RKO (cell line): ENCODE measurements around the gene SPRR4.

Experiments
- DNase-seq: peaks from one replicate; pipeline ENCODE4 v3.0.0-alpha.2; 2016; ENCODE audit warnings: low spot score

SPRR4 gene, protein sequence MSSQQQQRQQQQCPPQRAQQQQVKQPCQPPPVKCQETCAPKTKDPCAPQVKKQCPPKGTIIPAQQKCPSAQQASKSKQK

GRCh38 chr1:152970495-152970894 lies at the start of gene SPRR4:
TSS of gene SPRR4 (plus strand) at chr1:152970648. CDS start at chr1:152971891, 1,243 bp downstream.
- DNase-seq = no peak

DNA sequence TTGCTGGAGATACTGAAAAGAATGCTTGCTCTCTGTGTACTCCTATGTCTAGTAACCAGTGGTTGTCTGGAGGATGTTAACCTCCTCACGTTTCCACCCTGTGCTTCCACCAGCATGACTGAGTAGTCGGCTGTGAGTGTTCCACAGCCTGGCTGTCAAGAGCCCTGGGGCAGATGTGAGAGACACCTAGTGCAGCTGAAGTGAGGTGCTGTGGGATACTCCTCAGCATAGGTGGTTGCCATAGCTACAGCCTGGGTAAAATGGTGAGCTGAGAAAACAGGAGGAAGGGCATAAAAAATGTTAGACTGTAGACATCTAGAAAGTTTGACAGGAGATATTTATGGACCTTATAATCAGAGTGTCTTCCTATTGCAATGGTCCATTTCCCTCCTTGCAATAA lies 46.3 kb upstream of the SPRR4 start:
- DNase-seq = no peak

GRCh38 chr1:152926091-152926490 lies 44.4 kb upstream of the SPRR4 start:
- peak; percentile 46 for DNase-seq

DNA sequence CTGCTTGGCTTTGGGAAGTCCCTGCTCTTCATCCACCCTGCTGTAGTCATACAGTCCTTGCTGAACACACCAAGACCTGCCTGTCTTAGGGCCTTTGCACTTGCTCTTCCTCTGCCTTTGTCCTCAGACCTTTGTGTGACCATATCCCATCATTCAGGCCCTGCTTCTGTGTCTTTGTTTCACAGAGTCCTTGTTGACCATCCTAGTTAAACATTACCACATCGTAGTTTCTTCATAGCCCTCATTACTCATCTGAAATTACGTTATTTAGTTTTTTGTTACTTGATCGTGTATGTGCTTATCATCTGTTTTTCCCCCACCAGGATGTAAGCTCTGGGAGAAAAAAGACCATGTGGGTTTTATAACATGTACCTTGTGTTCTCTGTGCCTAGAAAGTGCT lies 41.8 kb upstream of the SPRR4 start:
- no peak for DNase-seq

- DNase-seq = no peak
Observed at GRCh38 chr1:152932170-152932811, 38.2 kb upstream of the SPRR4 start.

DNA sequence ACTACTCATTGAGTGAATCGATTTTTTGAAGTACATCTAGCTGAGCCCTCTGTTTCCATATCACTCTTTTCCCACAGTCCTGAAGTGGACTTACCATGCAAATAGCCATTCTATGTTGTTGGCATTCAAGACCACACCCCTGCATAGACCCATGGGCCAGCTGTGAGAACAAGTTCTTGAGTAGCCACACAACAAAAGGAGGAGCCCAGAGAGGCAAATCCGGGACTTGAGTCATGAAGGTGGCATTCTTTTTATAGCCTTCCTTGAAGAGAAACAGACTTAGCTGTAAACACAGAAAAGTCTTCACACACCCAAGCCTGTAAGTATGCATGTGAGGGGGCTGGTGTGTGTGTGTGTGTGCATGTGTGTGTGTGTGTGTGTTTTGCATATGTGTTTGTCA lies 37.3 kb upstream of the SPRR4 start:
- DNase-seq = no peak

DNA sequence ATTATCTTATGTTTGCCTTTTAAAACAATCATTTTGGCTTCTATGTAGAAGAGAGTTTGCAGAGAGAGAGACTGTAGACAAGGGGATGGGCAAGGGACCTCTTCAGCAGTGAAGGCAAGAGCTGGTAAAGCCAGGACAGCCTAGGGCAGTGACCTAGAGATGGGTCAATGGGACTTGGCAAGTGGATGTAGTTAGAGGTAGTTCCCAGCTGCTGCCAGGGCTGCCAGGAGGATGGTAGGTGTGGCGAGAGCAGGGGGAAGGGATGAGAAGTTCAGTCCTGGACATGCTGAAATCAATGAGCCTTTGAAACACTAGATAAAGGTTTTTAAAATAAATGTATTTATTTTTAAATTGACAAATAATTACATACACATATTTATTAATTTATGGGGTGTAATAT lies 29.8 kb upstream of the SPRR4 start:
- DNase-seq = no peak

GRCh38 chr1:152941037-152941711 lies 29.3 kb upstream of the SPRR4 start:
- DNase-seq = no peak

- no peak for DNase-seq
Observed at GRCh38 chr1:152942161-152942560, 28.3 kb upstream of the SPRR4 start.

DNA sequence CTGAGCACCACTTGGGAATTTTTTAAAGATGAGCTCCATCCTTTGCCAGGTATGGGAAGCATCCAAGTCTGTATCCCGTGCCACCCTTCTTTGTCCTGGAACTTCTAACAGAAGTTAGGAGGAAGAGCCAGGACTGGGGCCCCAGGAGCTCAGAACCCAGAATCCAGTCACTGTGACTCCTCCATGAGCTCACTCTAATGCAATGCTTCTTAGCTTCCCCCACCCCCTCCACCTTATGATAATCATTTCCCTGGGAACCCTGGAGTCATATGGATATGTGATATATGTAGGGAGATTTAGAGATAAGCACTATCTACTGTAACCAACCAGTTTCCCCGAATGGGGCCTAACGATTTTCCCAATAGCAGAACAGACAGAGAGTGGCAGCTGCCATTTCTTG lies 24.2 kb upstream of the SPRR4 start:
- DNase-seq = no peak

GRCh38 chr1:152946651-152947256 lies 23.7 kb upstream of the SPRR4 start, which contains the start of gene SPRR5:
TSS of gene SPRR5 (plus strand) at chr1:152947206. CDS start at chr1:152948555, 1,349 bp downstream.
- DNase-seq = no peak

GRCh38 chr1:152951711-152952110 lies 18.7 kb upstream of the SPRR4 start:
- DNase-seq = no peak

GRCh38 chr1:152953761-152954160 lies 16.7 kb upstream of the SPRR4 start:
- no peak for DNase-seq

- DNase-seq = peak; percentile 22
Observed at GRCh38 chr1:152954436-152954835, 16.0 kb upstream of the SPRR4 start.

DNA sequence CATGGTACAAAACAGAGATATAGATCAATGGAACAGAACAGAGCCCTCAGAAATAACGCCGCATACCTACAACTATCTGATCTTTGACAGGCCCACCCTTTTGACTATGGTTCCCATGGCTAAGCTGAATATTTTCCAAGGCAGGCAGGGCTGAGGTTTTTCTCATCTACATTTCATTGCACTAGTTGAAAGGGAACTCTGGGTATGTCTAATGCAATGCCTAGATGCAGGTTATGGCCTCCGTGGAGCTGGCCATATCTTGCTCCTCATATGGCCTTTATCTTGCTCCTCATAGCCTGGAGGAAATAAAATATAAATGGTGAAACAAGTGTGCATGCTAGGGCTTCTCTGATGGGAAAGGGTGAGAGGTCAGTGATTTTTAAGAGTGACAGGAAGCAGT lies 12.9 kb upstream of the SPRR4 start:
- DNase-seq = no peak

DNA sequence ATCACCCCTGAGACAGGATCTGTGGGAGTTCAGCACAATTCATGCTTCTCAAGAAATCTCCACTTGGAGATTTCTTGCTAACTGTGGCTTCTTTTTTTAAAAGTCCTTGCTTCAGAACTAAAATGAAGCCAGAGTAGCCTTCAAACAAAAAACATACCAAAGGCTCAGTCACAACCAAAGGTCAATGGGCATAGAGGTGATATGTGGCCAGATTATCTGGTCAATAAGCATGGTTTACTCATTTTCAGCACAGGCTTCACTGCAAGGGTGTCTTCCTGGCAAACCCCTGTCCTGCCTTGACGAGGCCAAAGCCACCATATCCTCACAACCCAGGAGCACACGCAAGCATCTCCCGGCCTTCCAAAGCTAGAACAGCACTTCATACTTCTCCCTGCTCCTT lies 11.2 kb upstream of the SPRR4 start:
- no peak for DNase-seq

DNA sequence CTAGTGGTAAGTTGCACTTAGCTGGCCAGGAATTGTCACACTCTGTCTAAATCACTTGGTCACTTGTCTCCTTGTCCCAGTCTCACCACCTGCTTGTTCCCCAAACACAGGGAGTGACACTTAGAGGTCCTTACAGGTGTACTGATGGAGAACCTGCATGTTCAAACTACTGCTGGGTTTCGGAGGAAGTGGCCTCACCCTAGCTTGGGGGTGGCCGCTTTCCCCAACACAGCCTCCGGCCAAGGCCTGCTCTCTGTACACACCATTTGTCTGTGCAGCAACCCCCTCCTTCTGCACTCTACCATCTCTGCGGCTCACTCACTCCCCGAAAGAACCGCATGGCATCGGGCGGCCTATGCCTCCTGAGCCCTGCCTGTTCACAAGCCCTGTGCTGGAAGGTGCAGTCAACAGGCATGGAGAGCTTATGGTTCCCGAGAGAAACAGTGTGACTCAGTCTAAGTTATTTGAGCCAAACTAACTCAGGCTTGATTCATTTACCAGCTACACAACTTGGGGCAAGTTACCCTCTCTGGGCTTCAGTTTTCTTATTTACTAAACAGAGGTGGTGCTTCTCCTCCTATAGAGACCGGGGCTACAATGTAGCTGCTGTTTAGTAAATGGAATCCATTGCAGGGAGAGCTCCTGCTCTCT lies 10.5 kb upstream of the SPRR4 start:
- DNase-seq = no peak

DNA sequence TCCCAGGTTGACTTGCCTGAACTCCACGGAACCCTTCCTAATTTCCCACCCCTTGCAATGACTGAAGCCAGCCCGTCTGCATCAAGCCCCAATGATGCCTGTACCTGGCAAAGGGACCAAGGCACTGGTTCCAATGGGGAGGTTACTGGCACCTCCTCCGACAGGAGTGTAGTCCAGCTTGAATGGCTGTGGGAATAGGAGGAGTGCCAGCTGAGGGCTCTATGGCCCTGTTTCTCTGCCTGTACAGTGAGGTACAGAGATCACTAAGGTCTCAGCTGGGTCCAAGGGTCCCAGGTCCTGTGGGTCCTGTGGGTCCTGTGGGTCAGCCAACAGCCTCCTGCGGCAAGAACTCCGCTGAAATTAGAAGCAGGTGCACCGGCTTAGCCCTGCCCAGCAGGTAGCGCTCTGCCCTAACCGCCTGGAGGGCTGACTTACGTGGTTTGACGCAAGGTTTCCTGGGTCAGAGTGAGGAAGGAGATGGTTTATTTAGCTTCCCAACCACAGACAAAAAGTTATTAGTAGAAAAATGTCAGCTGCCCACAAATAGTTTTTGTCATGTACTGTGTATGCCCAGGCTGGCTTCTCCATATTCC lies 9.9 kb upstream of the SPRR4 start:
- DNase-seq = no peak

DNA sequence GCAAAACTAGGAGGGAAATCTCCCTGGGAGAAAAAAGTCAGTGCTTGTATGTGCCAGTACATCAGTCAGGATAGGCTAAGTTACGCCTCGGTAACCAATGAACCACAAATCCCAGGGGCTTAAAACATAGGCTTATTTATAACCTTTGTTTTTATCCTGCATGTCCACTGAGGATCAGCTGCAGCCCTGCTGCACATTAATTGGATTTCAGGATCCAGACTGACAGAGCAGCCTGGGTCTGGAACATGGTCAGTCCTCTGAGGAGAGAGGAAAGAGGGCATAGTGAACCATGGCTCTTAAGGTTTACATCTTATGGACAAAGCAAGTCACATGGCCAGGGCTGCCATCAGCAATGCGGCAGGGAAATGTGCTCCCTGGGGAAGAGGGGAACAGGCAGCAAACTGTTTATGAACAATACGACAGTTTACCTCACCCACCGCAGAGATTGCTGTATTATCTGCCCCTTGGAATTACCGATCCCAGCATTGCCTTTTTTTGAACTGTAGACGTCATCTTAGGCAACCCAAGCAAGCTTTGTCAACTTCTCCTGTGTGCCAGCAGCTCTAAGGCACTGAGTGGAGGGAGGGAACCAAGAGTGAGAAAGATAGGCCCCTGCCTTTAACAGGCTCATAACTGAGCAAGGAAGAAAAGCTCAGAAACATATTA lies 9.1 kb upstream of the SPRR4 start:
- DNase-seq = no peak

DNA sequence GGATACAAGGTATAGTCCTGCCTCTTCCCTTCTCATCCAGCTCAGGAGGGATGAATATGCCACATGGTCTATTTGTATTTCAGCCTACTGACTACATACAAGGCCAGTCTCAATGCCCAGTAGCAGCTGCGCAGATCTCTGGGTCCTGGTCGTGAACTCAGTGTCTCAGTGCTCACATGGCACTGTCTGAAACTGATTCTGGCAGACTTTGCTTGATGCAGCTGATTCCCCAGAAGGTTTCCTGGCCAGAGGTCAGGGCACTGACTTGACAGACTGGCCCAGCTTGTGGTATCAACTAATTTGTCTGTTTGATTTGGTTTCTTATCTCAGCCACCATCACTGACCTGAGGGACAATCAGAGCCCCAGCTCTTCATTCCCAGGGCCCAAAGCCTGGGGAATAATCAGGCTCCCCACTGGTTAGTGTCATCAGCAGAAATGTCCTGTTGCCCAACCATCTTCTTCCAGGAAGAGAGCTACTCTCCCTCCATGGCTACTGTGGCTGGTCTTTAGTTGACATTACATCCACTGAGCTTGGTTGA lies 7.5 kb upstream of the SPRR4 start:
- DNase-seq = no peak

- peak; percentile 37 for DNase-seq
Observed at GRCh38 chr1:152964536-152964935, 5.9 kb upstream of the SPRR4 start.

- no peak for DNase-seq
Observed at GRCh38 chr1:152965853-152966252, 4.6 kb upstream of the SPRR4 start.
